ENCODE results near the gene LPA. TPM values are rescaled to one million over a fixed set of nuclear protein-coding genes. Genes with fewer than 3 reads are reported as not detected.

LPA gene
- polyA plus RNA-seq, 3 donors = 0.19 to 0.26 (median 0.25) TPM

DNA sequence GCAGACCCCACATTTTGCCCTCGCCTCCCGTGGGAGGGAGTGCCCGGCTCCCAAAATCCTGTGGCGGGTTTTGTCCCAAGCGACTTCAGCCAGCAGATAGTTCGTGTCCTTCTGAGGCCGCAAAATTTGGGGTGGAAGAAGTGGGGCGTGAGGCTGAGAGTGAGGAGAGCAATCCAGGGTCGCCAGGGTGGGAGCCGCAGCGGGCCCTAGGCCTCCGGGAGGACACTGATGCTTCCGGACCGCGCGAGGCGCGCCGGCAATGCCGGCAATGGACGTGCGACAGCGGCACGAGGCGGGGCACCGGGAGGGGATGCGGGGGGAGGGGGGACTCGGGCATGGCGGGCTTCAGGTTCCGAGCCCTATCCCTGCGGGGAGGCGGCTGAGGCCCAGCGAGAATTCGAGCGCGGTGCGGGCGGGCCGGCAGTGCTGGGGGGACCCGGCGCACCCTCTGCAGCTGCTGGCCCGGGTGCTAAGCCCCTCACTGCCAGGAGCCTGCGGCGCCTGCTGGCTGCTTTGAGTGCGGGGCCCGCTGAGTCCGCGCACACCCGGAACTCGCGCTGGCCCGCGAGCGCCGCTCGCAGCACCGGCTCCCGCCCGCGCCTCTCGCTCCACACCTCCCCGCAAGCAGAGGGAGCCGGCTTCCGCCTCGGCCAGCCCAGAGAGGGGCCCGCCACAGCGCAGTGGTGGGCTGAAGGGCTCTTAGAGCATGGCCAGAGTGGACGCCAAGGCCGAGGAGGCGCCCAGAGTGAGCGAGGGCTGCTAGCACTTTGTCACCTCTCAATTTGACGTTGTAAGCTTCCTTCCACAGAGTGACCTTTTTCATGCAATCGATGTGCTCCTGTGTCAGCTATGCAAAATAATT, 143.8 kb downstream of the LPA start:
- DNase-seq = peak; percentile 33

DNA sequence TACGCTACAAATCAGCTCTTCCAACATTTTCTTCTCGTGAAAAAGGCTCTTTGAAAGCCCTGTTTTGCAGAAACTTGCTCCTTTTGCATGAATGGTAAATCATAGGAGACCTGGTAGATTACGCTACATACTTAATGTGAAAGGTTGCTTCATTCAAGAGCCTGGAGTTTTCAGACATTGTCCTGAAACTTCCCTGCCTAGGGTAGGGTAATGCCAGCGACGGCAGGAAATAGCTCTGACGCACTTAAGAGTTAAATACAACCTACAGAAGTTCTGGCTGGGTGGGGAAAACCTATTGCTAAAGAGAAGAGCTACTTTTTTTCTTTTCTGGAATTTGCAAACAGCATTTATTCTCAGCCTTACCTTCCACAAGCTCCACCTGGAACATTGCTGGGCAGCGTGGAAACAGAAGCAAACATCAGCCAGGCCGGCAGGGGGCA, 144.5 kb downstream of the LPA start:
- peak; percentile 71 for DNase-seq

DNA sequence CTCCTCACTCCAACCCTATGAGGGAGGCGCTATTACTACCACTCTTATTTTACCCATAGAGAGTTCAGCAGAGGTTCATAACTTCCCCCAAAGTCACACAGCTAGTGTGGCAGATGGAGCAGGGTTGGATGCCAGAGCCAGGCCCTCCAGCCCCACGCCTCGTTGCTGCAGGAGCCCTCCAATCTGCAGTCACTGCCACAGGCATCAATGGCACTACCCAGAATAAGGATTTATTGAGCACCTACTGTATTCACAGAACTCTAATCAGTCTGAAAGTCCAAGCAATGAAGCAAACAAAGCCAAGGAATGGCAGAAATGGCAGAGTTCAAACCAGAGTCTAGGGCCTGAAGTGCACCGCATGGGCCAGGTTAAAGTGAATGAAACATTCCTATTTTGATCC, 144.9 kb downstream of the LPA start:
- no peak for DNase-seq

DNA sequence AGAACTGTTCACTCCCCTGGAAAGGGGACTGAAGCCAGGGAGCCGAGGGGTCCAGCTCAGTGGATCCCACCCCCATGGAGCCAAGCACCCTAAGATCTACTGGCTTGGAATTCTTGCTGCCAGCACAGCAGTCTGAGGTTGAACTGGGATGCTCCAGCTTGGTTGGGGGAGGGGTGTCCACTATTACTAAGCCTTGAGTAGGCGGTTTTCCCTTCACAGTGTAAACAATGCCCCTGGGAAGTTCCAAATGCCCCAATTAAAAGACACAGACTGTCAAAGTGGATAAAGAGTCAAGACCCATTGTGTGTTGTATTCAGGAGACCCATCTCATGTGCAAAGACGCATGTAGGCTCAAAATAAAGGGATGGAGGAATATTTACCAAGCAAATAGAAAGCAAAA, 150.2 kb downstream of the LPA start:
- no peak for DNase-seq

DNA sequence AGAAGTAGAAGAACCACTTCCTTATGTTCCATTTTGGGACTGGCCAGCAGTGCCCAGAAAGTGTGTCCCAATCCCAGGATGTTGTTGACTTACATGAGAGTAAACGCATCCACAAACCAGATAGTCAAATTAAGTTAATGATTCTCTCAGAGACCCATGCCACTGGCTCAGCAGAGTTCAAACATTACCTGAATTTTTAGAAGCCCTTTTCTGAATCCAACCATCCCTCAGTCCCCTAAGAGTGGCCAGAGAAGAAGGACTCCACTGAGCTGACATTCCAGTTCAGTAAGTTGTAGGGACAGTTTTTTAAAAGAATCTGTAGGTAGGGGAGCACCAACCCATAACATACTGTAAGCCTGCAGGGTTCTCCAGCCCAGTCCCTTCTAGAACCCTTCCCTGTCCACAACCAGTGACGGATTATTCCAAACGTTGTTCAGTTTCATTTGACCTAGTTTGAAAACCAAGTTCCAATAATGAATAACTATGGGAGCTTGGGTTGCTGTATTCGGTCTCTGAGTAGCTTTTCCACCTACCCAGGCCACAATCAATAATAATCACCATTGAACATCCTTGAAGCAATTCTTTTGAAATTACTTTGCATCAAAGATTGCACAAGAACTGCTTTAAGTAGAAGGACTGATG, 153.0 kb downstream of the LPA start:
- no peak for DNase-seq

DNA sequence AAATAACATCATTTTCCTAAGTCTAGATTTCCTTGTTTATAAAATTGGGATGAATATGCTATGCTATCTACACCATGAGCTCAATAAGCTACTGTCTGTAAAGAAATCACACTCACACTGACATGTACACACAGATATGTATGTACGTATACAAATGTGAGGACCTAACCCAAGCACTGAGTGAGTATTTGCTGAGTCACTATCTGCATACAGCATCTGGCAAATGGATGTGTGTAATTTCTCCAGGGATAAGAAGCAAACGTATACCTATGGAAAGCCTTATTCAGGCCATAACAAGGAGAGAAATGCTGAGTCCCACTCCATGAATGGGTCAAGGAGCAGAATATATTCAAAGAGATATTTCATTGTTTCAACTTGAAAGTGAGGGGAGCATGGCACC, 153.9 kb downstream of the LPA start:
- no peak for DNase-seq

DNA sequence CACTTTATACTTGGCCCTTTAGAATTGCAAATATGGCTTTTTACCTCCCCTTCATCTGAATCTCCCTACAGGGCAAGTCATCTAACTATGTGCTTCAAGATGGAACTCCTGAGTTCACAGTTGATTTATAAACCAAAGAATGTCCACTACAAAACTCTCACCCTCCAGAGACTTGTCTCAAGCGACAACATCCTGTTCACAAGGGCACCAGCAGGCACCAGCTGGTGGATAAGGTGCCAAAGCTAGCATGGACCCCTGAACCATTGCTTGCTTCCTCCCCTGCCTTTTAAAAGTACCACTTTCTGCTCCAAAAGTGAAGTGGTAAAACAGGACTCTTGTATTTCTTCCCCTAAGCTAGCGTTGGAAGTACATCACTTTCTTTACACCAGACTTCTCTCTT, 154.5 kb downstream of the LPA start:
- no peak for DNase-seq

DNA sequence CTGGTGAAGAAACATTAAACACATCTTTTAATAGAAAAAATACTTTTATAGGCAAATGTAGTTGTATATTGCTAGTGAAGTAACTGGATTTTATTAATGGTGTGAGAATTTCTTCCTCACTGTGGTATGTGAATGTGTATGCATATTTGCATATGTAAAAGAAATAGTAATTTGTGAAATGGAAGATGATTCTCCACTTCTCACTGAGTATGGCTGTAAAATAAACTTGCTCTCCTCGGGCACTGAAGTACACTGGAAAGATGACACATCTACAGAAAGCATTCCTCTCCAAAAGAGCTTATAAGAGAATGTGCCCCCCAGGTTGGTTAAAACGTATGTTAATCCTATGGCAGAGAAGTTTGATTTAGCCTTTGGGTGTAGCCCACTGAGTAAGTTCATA, 155.5 kb downstream of the LPA start:
- DNase-seq = no peak

DNA sequence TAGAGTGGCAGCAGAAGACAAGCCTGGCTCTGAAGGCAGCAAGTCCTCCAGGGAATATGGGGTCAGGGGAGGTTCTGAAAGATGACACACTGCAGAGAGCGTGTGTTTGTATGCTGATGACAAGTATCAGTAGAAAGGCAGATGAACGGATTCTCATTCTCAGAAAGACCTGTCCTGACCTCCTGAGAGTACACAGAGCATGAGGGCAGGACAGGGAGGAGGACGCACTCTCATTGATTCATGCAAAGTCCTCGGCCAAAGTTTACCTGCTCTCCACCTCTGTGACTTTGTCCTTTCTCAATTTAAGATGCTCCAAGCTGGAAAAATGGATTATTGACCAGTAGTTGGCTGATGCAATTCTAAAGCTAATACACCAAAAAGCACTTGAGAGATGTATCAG, 156.7 kb downstream of the LPA start:
- no peak for DNase-seq

DNA sequence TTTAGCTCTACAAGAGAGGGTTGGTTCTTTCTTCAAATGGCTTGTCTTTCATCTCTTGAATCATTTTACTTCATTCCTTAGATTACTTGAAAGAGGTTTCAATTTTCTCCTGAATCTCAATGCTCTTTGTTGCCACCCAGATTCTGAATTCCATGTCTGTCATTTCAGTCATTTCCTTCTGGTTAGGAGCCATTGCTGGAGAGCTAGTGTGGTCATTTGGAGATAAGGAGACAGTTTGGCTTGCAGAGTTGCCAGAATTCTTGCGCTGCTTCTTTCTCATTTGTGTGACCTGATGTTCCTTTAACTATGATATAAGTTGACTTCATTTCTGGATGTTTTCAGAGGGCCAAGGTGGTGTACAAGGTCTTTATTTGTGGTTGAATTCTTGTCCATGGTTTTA, 158.1 kb downstream of the LPA start:
- no peak for DNase-seq

DNA sequence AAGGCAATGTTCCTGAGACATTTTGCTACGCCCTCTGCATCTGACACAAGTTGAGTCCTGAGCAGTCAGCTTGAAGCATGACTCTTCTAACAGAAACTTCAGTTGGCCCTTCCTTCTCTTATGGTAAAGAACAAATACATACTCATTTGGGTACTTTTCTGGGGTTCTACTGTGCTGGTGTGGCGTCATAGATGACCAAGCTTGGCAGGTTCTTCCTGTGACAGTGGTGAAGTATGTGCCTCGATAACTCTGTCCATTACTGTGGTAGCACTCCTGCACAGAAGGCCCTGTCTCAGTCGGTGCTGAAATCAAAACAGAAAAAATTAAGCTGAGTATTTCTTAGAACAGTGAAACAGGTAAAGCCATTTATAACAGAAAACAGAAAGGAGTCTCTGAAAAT, 163.4 kb downstream of the LPA start:
- DNase-seq = no peak

DNA sequence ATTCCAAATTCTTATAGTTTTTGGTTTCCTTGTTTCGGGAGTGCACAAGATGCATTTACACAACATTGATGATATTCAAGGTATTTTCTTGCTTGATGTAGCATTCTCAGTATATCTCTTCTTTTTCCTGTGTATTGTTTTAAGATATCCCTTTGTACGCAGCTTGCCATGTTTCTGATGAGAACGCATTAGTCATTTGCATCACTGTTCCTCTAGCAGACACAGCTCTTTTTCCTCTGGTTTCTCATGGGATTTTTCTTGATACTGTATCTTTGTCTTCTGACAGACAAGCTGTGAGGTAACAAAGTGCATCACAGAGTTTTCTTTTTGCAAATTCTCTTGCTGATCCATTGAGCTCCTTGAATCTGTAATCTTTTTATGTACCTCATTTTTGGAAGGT, 169.5 kb downstream of the LPA start:
- no peak for DNase-seq

DNA sequence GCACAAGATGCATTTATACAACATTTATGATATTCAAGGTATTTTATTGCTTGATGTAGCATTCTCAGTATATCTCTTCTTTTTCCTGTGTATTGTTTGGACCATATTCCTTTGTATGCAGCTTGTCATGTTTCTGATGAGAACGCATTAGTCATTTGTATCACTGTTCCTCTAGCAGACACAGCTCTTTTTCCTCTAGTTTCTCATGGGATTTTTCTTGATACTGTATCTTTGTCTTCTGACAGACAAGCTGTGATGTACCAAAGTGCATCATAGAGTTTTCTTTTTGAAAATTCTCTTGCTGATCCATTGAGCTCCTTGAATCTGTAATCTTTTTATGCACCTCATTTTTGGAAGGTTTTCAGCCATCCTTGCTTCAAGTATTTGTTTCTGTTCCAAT, 175.0 kb downstream of the LPA start:
- no peak for DNase-seq

DNA sequence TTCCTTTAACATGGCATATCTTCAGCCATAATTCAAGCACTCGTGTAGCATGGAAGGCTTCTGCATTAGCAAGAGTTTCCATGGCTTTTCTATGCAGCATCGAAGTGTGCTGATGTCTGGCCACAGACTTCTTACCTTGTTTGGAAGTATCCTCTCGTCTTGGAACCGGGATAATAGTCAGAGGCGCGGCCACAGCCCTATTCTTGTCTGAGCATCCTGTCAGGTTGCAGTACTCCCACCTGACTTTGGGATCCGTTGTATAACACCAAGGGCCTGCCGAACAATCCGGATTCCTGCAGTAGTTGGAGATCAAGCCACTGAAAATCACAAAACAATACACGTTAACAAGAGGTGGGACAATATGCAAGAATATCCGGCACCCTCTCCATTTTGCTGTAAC, 177.0 kb downstream of the LPA start:
- no peak for DNase-seq

Other genes starting within 250 kb of the LPA start
- 10 to 100 TPM in 2 of 3 donors, 1 to 10 TPM in 1; 9.3 to 14.2 (median 13.6) TPM for gene PLG, start 38.0 kb upstream of the LPA start, polyA plus RNA-seq (ENCODE audit: insufficient read length in 3 of 3)

Data from renal pelvis (tissue), 4 donors.